NCI-H345 (cell line): Measurements from ENCODE around the gene CRACDL.
A peak's percentile ranks its signal among the peaks of the same experiment; 100 is the strongest.
"Not testable (repeated sequence)": the region's sequence is repeated elsewhere in the genome, so short reads cannot be mapped to it uniquely, and the experiment has no call there.

ENCODE experiments used
- DNase-seq: peaks from one replicate; lab custom pipeline; 2025; lab: John Stamatoyannopoulos, UW

CRACDL gene

DNA sequence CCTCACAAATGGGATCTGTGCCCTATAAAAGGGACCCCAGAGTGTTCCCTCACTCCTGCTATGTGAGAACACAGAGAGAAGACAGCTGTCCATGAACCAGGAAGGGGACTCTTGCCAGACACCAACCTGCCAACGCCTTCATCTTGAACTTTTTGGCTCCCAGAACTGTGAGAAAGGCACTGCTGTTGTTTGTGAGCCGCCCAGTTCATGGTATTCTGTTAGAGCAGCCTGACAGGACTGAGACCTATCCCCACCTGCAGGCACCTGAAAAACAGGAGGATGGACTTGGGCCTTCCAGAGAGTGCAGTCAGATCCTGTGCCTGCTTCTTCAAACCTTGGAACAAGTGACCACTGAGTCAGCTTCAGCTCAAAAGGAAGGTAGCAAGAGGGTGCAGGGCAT, 51.4 kb downstream of the CRACDL start:
- DNase-seq: no peak

DNA sequence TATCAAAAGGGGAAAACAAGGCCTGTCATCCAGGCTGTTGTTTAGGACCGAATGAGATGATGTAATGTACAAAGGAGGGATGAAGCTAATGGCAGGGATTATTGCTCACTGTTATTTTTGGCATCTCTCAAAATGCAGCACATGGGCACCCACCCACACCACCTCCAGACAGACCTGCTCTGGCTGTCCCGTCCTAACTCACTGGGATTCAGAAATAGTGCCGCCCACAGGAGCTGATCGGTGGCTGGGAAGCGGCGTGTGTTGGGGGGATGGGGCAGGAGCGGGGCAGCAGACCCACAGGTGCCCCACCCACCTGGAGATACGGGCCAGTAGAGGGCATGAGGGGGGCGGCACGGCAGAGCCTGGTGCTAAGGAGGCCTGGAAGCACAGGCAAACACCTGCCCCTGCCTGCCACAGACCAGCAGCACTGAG, 52.2 kb downstream of the CRACDL start:
- DNase-seq: no peak

DNA sequence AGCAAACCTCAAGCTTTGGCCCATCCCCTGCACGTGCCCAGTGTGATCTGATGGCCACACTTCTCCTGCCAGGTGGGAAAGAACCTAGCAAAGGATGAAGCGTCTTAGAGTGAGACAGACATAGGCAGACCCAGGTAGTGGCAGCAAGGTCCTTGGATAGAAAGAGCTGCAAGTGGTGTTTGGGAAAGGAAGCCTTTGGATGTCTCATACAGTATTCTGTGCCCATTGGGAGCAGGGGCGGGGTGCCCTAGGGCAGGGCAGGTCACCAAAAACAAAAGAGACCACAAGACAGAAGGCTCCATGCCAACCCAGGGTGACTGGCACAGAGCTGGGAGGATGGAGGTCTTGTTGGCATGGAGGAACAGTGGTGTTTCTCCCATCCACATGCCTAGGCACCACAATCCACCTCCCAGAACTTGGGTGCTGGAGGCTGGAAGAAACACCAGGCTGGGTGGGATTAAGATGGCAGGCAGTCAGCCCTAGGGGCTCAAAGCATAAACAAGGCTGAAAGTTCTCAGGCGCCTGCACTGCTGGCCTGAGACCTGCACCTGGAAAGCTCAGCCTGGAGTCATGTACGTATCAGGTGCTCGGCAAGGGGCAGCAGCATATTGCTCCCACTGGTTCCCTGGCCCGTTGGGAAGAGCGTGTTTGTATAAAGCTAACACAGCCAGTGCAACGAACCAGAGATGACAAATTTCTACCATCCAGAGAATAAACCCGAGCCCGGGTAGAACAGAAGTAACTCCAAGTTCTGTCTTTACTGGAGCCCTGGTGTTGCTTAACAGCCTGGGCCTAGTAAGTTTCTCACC, 52.9 kb downstream of the CRACDL start:
- no peak for DNase-seq

DNA sequence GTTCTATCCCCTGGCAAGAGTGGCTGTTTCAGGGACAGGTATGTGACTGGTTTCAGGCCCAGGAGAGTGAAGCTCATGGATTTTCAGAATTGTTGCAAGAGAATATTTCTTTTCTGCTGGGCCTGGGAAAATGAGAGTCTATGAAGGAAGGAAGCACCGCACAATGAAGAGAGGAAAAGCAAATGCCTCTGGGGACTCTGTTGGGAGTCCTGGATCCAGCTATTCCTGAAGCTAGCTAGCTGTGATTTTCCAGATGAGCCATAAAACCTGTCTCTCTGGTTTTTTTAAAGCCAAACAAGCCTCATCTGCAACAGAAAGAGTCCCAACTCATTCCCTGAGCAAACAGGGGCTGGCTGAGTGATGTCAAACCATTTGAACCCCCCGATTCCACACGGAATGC, 53.7 kb downstream of the CRACDL start:
- DNase-seq: no peak

DNA sequence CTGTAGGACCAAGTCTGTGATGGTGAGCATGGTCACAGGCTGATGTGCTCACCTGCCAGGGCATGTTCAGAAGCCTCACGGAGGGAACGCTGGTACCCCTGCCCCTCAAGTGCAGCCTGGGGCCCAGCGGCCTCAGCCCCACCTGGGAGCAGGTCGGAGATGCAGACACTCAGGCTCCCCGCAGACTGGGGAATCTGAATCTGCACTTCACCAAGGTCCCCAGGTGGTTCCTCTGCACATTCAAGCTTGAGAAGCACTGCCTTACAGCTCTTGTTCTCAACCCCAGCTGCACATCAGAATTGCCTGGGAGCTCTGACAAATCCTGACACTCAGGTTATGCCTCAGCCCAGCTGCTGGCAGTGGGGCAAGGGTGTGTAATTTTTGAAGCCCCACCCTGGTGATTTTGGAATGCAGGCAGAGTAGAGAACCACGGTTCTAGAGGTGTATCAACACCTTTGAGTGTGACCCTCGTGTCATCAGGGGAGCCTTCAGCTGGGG, 54.8 kb downstream of the CRACDL start:
- DNase-seq: no peak

DNA sequence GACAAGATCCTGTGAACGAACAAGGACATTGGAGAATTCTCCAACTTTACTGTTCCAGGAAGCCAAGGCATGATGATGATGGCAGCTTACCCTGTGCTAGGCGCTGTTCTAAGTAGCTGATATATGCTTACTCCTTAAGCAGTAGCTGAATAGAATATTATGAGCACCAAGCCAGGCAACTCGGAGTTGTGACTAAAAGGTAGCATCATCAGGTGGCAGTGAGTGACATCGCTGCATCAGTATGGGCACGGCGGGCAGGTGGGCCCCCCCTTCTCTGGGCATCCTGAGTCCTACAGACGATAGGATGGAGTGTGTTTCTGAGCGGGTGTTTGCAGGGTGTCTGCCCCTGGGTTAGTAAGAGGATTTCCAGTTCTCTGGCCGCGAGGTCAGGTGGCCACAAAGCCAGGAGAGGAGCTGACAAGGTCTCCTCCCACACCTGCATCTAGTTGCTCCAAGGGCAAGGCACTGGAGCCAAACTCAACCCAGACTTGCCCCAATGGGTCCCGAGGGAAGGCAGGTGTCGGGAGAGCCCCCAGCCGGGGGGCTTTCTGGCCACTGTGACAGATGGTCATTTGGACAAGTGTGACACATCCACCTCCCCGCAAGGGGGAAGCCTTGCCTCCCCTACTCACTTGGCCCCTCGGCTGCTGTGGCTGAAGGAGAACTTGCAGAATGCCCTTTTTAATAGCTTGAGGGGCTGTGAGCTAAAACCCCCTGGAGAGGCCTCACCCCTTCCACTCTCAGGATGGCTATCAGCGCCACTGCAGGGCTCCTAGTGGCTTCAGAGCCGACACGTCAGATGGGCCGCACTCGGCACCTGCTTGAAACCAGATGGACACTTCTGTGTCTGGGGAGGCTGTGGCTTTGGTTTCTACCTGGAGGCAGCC, 55.5 kb downstream of the CRACDL start:
- no peak for DNase-seq

DNA sequence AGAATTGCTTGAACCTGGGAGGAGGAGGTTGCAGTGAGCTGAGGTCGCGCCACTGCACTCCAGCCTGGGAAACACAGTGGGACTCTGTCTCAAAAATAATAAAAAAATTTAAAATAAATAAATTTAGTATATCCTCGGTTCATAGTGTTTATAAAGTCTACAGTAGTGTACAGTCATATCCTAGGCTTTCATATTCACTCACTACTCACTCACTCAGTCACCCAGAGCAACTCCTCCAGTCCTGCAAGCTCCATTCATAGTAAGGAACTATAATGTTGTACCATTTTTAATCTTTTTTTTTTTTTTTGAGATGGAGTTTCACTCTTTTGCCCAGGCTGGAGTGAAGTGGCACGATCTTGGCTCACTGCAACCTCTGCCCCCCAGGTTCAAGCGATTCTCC, 58.4 kb downstream of the CRACDL start:
- not testable (repeated sequence) for DNase-seq

DNA sequence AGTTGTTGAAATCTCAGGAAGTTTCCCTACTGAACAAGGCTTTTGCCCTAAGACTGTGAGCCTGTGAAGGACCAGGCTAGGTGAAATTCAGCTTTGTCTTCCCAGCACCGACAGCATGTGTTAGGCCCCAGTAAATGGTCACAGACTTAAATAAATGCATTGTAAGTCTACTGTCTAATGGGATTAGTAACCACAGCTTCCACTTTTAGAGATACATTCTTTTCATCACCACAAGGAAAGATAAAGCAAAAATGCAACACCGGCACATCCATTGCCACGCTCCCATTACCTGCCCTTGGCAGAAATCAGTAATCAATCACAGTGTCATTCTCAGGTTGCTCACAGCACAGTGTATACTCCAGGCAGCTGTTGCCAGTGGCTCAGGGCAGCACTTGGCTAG, 59.3 kb downstream of the CRACDL start:
- DNase-seq: no peak

DNA sequence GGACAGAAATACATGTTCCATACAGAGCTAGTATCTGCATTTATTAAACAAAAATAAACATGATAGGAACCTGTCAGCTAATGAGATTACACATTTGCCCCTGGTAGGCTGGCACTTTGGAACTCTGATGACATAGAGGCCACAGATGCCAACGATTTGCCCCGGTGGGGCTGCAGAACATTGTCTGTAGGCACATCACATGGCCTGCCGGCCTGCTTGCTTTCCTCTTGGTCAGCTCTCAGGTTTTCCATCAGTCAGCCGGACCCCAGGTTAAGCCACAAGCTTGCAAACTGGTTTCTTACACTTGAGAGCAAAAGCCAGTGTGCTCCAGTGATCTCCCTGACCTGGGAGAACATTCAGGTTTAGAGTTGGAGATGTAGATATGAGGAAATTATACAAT, 60.3 kb downstream of the CRACDL start:
- no peak for DNase-seq

DNA sequence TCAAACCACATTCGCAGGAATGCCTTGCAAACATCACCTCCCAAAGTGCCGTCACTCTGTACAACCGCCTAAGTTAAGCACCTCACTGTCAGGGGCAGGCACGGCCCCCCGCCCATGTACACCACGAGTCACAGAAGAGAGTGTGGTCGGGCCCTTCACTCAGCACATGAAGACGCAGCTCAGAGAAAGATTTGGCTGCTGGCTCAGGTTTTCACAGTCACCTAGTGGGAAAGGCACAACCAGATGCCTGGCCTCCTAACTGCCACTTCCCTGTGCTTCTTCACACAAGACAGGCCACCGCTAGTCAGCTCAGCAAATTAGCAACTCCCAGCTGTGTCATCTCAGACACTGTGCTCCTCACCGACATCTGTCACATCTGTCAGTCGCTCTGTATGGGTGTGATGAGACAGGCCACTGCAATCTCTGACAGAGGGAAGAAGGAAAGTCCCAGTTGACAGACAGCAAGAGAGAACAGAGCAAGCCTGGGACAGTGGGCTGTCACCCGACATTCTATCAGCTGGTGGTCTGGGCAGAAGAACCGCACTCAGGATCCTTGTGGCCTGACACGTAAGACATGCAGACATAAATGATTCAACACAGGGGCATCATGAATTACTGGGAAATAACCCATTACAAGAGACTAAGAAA, 60.8 kb downstream of the CRACDL start:
- no peak for DNase-seq

DNA sequence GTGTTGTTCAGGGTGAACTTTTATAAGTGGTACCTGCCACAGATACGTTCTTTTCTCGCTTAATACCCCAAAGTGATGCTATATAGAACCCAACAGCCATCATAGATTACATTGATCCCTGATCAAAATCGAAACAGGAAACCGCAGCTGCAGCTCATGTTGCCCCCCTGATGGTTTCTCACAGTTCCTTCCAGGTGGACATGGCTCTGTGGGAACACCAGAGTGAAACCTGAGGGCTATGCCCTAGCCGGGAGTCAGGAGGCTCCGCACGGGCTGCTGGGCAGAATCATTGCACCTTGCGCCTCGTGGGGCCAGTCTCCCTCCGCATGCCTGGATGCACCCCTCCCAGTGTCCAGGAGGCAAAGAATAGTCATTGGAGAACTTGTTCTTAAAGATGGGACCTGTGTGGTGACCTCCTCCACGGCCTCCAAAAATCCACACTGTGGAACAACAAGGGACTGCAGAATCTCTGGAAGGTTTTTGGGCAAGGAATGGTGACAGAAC, 61.8 kb downstream of the CRACDL start:
- no peak for DNase-seq

DNA sequence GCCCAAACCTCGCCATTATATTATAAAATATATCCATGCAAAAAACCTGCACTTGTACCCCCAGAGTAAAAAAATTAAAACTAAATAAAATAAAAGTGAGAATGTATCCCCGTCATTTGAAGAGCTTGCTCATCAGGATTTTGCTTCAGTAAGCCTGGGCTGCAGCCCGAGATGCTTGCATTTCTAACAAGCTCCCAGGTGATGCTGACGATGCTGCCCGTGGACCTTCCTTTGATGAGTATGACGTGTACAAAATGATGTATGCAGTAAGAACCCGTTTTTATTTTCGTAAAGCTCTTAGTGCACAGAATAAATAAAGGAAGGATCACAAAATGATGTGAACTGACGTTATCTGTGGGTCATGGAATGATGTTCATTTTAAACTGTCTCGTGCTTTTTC, 63.5 kb downstream of the CRACDL start:
- no peak for DNase-seq

DNA sequence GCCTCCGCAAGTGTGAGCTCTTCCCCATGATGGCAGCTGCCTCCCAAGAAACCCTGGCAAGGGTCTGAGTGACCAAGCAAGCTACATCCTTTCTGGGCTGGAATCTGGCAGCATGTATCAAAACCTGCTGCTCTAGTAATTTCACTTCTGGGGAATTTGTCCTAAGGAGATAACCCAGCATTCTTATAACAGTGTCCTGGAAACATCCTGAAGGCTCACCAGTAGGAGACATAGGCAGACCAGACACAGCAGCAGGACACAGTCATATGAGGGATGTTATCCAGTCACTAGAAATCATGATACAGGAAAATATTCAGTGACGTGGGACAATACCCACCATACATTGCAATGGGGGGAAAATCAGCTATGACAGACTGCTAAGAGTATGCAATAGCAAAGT, 64.5 kb downstream of the CRACDL start:
- DNase-seq: no peak

DNA sequence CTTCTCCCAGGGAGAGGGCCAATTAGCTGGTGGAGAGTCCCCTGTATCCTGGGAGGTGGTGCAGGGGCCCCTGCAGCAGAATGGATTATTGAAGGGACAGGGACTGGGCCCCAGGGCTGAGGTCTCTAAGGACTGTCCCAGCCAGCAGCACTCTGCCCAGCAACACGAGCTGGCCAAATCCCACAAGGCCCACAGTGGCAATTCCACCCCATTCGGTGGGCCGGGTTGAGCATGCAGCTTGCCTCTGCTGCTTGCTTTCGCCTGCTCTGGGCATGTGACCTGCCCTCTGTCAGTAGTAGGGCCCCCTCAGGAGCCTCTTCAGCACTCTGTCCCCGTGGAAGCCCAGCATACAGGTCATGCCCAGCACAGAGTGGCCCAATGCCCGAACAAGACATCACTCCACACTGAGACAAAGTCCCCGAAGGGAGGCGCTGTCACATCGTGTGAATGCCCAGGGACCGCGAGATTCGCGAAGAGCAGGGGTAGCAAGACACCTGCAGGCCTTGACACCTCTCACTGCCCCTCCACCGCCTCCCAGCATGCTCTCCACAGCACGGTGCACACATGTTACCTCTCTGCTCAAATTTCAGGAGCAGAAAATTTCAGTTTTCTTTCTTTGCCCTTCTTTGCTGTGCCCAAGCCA, 65.4 kb downstream of the CRACDL start:
- DNase-seq: peak; percentile 64

DNA sequence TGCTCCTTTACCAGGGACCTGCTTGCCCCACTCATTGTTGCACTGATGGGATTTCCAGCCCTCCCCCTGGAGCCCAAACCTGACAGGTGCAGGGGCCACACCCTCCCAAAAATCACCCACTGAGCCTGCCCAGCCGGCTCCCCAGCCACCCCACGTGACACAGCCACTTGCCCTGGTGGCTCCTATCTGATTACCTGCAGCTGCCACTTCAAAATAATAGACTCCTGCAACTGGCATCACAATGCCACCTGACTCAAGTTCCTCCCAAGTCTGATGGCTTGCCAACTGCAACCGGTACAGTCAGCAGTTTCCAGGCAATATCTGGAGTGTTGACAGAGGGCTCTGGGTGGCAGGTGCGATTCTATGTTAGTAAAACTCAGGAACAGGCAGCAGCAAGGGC, 66.2 kb downstream of the CRACDL start:
- DNase-seq: peak; percentile 99

DNA sequence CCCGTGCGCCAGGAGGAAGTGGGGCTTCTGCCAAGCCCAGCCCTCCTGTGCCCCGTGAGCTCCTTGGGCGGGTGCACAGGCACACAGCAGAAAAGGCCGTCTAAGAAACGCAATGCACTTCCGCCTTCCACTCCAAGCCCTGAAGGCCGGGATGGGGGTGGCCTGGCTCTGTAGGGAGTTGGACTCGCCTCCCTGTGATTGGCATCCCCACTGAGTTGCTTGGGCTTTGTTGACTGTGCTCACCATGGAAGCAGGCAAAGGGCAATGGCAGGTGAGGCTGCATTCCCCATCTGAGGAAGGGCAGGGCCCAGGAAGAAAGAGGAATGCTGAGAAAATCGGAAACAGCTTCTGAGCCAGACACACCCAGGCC, 66.8 kb downstream of the CRACDL start:
- peak; percentile 93 for DNase-seq

DNA sequence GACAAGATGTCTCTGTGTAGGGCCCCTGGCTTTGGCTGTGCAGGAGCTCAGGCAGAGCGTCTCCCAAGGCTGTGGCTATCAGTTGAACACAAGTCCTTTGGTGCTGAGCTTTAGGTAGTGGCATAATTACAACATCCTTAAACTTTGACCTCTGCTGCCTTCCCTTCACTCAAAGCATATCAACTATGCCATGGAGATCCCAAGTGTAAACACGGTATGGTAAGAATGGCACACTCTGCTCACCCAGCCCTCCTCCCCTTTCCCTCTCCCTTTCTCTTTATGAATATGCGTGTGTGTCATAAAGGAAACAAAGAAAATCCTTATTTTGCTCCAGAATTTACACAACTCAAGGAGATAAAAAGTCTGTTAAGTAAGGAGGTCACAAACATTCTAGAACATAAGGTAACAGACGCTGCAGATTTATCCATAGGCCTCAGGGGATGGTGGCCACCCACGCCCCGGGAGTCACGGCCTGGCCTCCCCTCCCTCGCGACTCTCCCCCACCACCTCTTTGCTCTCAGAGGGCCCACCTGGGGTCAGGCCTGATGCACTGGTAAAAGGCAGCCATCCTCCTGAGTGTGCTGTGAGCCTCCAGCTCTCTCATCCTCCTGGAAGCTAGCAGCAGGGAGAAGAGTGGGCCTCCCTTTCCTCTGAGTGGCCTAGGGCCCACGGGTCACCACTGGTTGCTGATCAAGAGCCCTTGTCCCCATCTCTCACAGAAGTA, 67.3 kb downstream of the CRACDL start:
- peak; percentile 36 for DNase-seq

DNA sequence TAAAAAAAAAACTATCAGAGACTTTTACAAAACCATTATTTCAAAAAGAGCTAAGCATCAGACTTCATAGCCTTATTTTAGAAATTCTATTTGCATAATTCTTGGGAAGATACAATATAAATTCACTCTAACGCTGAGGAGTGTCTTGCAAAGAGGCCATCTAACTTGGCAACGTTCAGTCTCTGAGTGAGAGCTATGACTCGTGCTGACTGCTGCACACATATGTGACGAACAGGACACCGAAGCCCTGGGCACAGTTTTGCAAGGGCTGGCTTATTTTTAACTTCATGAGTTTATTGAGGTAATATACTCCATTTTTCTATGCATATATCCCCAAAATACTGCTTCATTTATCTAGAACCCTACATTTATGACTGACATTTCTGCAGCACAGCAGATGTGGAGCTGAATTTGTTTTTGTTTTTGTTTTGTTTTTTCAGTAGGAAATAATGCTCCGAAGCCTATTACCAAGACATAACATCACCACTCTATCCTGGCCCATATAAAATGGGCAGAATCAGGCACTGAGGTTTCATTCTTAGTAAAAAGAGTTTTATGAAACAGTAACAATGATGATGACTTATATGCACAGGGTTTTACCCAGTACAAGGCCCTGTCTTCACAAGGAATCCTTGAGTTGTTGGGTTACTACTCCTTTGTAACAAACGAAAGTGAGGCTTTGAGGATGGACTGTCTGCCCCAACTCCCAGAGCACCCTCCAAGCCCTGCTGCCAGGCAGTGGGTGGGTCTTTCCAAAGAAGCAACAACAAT, 68.3 kb downstream of the CRACDL start:
- no peak for DNase-seq

DNA sequence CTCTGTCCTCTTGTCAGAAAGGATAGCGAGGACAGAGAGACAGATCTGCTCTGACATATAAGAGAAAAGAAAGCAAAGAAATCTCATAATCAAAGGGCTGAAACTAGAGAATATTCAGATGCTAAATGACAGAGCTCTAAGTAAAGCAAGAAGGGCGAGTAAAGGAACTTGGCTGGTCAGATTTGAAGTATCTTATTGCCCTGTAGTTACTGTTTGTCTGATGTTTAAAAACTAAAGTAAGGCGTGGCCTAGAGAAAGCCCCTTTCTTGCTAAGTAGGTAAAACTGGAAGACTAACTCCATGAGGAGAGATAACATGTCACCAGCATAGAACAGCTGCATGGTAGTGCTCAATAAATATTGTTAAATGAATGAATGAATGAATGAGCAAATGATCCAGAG, 70.0 kb downstream of the CRACDL start:
- no peak for DNase-seq

DNA sequence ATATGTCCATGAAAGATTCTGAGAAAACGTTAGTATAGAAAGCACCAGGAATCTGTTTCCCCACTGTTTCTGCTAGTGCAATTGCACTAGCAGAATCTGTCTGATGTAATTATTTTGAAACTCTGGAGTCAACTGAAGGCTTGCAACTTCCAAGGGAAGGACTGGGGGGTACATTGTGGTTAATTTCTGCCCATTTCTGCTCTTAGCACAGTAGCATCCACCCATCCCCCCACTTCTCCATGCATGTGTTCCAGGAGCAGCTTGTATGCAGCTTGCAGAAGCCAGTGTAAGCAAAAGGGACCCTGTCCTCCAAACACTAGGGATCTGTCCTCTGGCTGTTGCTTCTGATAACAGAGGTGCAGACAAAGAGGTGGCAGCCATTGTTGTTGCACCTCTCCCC, 74.4 kb downstream of the CRACDL start:
- no peak for DNase-seq
